Measurements from ENCODE around the gene TMA7B. TPM values are rescaled to one million over a fixed set of nuclear protein-coding genes. Genes with fewer than 3 reads are reported as not detected.

Gene TMA7B
- total and polyA plus RNA-seq, 10 donors: 0.29 to 4.2 (median 2.5) TPM

- H3K36me3 ChIP-seq: no peaks in the 10 kb centered on the region
- 57 to 76% (median 67%) methylated on average over 26 to 27 of the region's 27 CpGs for WGBS, 5 donors
- TF ChIP-seq CTCF (IDR thresholded peaks at IDR 0.05 in 8 of 11, conservative IDR thresholded peaks at IDR 0.05 in 3 of 11) (no peak), POLR2AphosphoS5 (IDR thresholded peaks at IDR 0.05) (no peak), POLR2A (IDR thresholded peaks at IDR 0.05) (no peak)
- H3K4me3 ChIP-seq: no peak overlapping the region
- DNase-seq: peak; percentile 74
- H3K9me3 ChIP-seq: no peaks in the 10 kb centered on the region
- H3K27ac ChIP-seq: peak overlapping the region in 4 of 8 donors; percentile 32 to 71 (median 58)
- H3K27me3 ChIP-seq (replicated peaks in 1 of 7): peaks cover 0 to 45% (median 6%) of the 10 kb centered on the region in 7 donors
- intact Hi-C loops (cut with DNase I; ENCODE audit: low total_unique reads): no loop called here
- peaks cover 0 to 35% (median 4%) of the 10 kb centered on the region in 6 donors for H3K4me1 ChIP-seq
Observed at GRCh38 chr22:40007853-40008710, 47.9 kb downstream of the TMA7B start.

GRCh38 chr22:40008726-40009291 lies 48.6 kb downstream of the TMA7B start:
- DNase-seq: peak; percentile 39
- H3K9me3 ChIP-seq: no peaks in the 10 kb centered on the region
- intact Hi-C loops (cut with DNase I; ENCODE audit: low total_unique reads): no loop called here

GRCh38 chr22:40009292-40009774 lies 49.1 kb downstream of the TMA7B start:
- H3K36me3 ChIP-seq: no peaks in the 10 kb centered on the region
- H3K4me3 ChIP-seq: no peak overlapping the region
- no peak for TF ChIP-seq CTCF (IDR thresholded peaks at IDR 0.05 in 8 of 11, conservative IDR thresholded peaks at IDR 0.05 in 3 of 11)
- TF ChIP-seq POLR2A (IDR thresholded peaks at IDR 0.05): no peak
- TF ChIP-seq POLR2AphosphoS5 (IDR thresholded peaks at IDR 0.05): no peak
- WGBS, 5 donors: 31 to 44% (median 39%) methylated on average over 9 to 11 of the region's 11 CpGs
- peaks cover 0 to 35% (median 4%) of the 10 kb centered on the region in 6 donors for H3K4me1 ChIP-seq
- intact Hi-C loops (cut with DNase I; ENCODE audit: low total_unique reads): no loop called here
- H3K27me3 ChIP-seq (replicated peaks in 1 of 7): peaks cover 0 to 37% (median 6%) of the 10 kb centered on the region in 7 donors
- H3K27ac ChIP-seq: no peak overlapping the region
- DNase-seq: no peak
- no peaks in the 10 kb centered on the region for H3K9me3 ChIP-seq

More at GRCh38 chr22:40008726-40009291, 48.6 kb downstream of the TMA7B start:
- H3K27ac ChIP-seq: no peak overlapping the region
- peaks cover 0 to 35% (median 4%) of the 10 kb centered on the region in 6 donors for H3K4me1 ChIP-seq
- no peaks in the 10 kb centered on the region for H3K36me3 ChIP-seq
- H3K27me3 ChIP-seq (replicated peaks in 1 of 7): peaks cover 0 to 38% (median 6%) of the 10 kb centered on the region in 7 donors
- 80 to 89% (median 83%) methylated on average over 9 to 10 of the region's 10 CpGs for WGBS, 5 donors
- H3K4me3 ChIP-seq: no peak overlapping the region
- TF ChIP-seq POLR2A (IDR thresholded peaks at IDR 0.05): no peak
- no peak for TF ChIP-seq CTCF (IDR thresholded peaks at IDR 0.05 in 8 of 11, conservative IDR thresholded peaks at IDR 0.05 in 3 of 11)
- TF ChIP-seq POLR2AphosphoS5 (IDR thresholded peaks at IDR 0.05): no peak
